ENCODE results near the gene ENTPD6. TPM values are rescaled to one million over a fixed set of nuclear protein-coding genes. Genes with fewer than 3 reads are reported as not detected.
A peak's percentile ranks its signal among the peaks of the same experiment; 100 is the strongest.

The ENTPD6 gene
- total and polyA plus RNA-seq, 4 donors, result 25.5 to 111 (median 69.3) TPM

DNA sequence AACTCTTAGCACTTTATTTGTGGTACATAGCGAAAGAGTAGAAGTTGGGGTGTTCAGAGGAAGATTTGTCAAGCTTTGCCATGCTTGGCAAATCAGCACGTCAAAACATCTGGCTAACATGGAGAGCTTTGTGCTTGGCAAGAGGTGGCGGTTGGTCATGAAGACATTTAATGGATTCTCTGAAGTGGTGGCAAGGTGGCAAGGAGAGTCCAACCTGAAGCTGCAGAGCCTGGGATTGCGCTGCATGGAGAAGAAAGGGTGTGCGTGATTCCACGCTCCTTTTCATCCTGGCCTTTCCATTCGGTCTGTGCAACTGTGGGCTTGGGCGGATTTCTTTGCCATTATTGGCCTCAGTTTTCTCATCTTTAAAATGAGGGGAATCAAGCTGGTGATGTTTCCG, 55.5 kb downstream of the ENTPD6 start:
- H3K27ac ChIP-seq (ENCODE audit: low read depth in 1 of 2, low read length in 2 of 2), result peak overlapping the region in 1 of 2 donors; percentile 14
- no peaks in the 10 kb centered on the region for H3K4me1 ChIP-seq (ENCODE audit: control insufficient read depth in 1 of 2, insufficient read depth in 2 of 2, low read length in 2 of 2)
- DNase-seq, result no peak
- intact Hi-C loops (cut with DNase I), result loop anchor here in 1 of 2 donors (10.0 kb wide), 1 partner anchor 256 kb away; the partner anchor contains the start of gene APMAP
- no peaks in the 10 kb centered on the region for H3K36me3 ChIP-seq (ENCODE audit: control insufficient read depth in 1 of 2, insufficient read depth in 2 of 2, low read length in 1 of 2)
- WGBS, 2 donors, result 84% methylated on average over 9 of the region's 9 CpGs
- no peak overlapping the region for H3K4me3 ChIP-seq (ENCODE audit: low read length in 2 of 2)
- no peak for ATAC-seq (ENCODE audit: low FRiP score)
- no peaks in the 10 kb centered on the region for H3K9me3 ChIP-seq (ENCODE audit: control insufficient read depth, low read length)
- no peaks in the 10 kb centered on the region for H3K27me3 ChIP-seq (ENCODE audit: control insufficient read depth in 1 of 2, insufficient read depth in 2 of 2, low read length in 1 of 2)

DNA sequence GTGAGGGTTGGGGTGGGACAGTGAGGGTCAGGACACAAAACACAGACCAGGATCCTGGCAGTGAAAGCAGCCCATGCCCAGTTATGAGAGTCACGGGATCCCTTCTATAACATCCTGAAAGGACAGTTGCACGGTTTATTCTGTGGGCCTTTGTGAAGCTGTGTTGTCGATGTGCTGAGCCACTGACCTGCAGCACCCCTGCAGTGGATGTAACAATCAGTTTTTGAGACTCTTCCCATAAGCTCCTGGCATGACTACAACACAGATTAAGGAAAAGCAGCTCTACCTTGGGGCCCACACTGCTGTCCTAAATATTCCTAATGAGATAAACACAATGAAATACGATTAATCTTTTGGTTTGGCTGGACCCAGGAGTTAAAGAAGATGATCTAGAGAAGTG, 56.0 kb downstream of the ENTPD6 start:
- no peak overlapping the region for H3K27ac ChIP-seq (ENCODE audit: low read depth in 1 of 2, low read length in 2 of 2)
- WGBS, 2 donors, result 81 to 82% methylated on average over 4 of the region's 4 CpGs
- no peaks in the 10 kb centered on the region for H3K36me3 ChIP-seq (ENCODE audit: control insufficient read depth in 1 of 2, insufficient read depth in 2 of 2, low read length in 1 of 2)
- H3K9me3 ChIP-seq (ENCODE audit: control insufficient read depth, low read length), result no peaks in the 10 kb centered on the region
- ATAC-seq (ENCODE audit: low FRiP score) (no peak), DNase-seq (no peak)
- no peaks in the 10 kb centered on the region for H3K27me3 ChIP-seq (ENCODE audit: control insufficient read depth in 1 of 2, insufficient read depth in 2 of 2, low read length in 1 of 2)
- H3K4me1 ChIP-seq (ENCODE audit: control insufficient read depth in 1 of 2, insufficient read depth in 2 of 2, low read length in 2 of 2), result peaks cover 0 to under 1% of the 10 kb centered on the region in 2 donors
- intact Hi-C loops (cut with DNase I), result loop anchor here in 1 of 2 donors (10.0 kb wide), 1 partner anchor 257 kb away; the partner anchor contains the start of gene APMAP
- H3K4me3 ChIP-seq (ENCODE audit: low read length in 2 of 2), result no peak overlapping the region

DNA sequence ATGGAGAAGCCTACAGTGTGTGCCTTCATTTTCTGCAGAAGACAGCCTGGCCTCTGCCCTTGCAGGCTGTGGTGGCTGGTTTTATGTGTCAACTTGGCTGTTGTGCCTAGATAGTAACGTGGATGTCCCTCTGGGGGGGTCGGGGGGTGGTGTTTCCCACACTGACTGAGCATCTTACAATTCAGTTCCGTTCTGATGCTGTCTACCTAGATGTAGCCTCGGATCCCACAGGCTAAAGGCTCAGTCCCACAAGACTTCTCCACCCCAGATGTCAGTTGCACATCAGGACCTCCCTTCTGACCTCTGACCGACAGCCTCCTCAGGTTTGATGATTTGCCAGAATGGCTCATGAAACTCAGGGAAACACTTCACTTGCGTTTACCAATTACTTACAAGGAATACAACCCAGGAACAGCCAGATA, 56.7 kb downstream of the ENTPD6 start:
- intact Hi-C loops (cut with DNase I), result loop anchor here in 1 of 2 donors (10.0 kb wide), 1 partner anchor 257 kb away; the partner anchor contains the start of gene APMAP
- H3K4me1 ChIP-seq (ENCODE audit: control insufficient read depth in 1 of 2, insufficient read depth in 2 of 2, low read length in 2 of 2), result peaks cover 0 to 2% of the 10 kb centered on the region in 2 donors
- no peak overlapping the region for H3K27ac ChIP-seq (ENCODE audit: low read depth in 1 of 2, low read length in 2 of 2)

DNA sequence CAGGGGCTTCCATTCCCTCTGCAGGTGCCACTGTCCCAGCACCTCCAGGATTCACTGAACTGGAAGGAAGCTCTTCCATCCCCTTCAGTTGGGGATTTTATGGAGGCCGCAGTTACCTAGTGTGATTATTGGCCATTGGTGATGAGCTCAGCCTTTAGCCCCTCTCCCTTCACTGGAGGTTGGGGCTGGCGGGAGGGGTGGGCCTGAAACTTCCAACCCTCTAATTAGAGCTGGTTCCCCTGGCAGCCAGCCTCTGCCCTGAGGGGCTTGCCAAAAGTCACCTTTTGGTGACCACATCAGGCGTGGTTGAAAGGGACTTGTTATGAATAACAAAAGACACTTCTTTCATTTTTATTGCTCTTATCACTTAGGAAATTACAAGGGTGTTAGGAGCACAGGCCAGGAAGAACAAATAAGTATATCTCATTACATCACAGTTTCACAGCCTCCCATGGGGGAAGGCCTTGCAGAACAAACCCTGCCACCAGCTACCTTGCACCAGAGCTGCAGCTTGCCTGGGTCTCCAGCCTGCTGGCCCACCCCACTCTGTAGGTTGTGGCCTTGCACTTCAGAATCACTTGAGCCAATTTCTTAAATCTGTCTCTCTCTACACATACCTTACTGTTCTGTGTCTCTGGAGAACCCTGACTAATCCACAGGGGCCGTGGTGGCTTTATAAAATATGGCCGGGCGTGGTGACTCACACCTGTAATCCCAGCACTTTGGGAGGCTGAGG, 57.3 kb downstream of the ENTPD6 start:
- H3K27me3 ChIP-seq (ENCODE audit: control insufficient read depth in 1 of 2, insufficient read depth in 2 of 2, low read length in 1 of 2), result no peaks in the 10 kb centered on the region
- intact Hi-C loops (cut with DNase I), result loop anchor here in 1 of 2 donors (10.0 kb wide), 1 partner anchor 258 kb away; the partner anchor contains the start of gene APMAP
- no peaks in the 10 kb centered on the region for H3K36me3 ChIP-seq (ENCODE audit: control insufficient read depth in 1 of 2, insufficient read depth in 2 of 2, low read length in 1 of 2)
- 82 to 84% methylated on average over 6 of the region's 6 CpGs for WGBS, 2 donors
- no peak overlapping the region for H3K4me3 ChIP-seq (ENCODE audit: low read length in 2 of 2)
- H3K9me3 ChIP-seq (ENCODE audit: control insufficient read depth, low read length), result no peaks in the 10 kb centered on the region
- DNase-seq, result no peak
- peaks cover 0 to 2% of the 10 kb centered on the region in 2 donors for H3K4me1 ChIP-seq (ENCODE audit: control insufficient read depth in 1 of 2, insufficient read depth in 2 of 2, low read length in 2 of 2)
- H3K27ac ChIP-seq (ENCODE audit: low read depth in 1 of 2, low read length in 2 of 2), result no peak overlapping the region
- no peak for ATAC-seq (ENCODE audit: low FRiP score)

More for the DNA sequence above, 56.7 kb downstream of the ENTPD6 start:
- Histone ChIP-seq H3K9me3 (ENCODE audit: control insufficient read depth, low read length) (no peaks in the 10 kb centered on the region), H3K27me3 (ENCODE audit: control insufficient read depth in 1 of 2, insufficient read depth in 2 of 2, low read length in 1 of 2) (no peaks in the 10 kb centered on the region), H3K36me3 (ENCODE audit: control insufficient read depth in 1 of 2, insufficient read depth in 2 of 2, low read length in 1 of 2) (no peaks in the 10 kb centered on the region), H3K4me3 (ENCODE audit: low read length in 2 of 2) (no peak overlapping the region)
- DNase-seq (no peak), ATAC-seq (ENCODE audit: low FRiP score) (no peak)
- 71 to 73% methylated on average over 6 of the region's 6 CpGs for WGBS, 2 donors

DNA sequence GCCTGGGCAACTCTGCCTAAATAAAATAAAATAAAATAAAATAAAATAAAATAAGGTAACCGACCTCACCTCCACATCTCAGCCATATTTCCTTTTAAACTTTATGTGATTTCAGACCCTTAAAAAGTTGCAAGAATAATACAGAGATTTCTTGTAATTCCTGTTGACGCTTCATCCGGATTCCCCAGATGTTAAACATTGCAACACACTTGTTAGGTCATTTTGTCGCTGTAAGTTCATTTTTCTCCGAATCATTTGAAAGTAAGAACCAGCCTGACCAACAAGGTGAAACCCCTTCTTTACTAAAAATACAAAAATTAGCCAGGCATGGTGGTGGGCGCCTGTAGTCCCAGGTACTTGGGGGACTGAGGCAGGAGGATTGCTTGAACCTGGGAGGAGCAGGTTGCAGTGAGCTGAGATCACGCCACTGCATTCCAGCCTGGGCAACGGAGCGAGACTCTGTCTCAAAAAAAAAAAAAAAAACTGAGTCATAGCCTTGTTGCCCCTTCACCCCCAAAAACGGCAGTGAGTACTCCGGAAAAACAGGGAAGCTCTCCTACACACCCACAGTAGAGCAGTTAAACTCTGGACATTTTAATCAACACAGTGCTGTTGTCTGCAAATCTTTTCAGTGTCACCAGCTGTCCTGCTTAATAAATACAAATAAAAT, 58.2 kb downstream of the ENTPD6 start:
- Histone ChIP-seq H3K27me3 (ENCODE audit: control insufficient read depth in 1 of 2, insufficient read depth in 2 of 2, low read length in 1 of 2) (no peaks in the 10 kb centered on the region), H3K4me3 (ENCODE audit: low read length in 2 of 2) (no peak overlapping the region), H3K27ac (ENCODE audit: low read depth in 1 of 2, low read length in 2 of 2) (no peak overlapping the region), H3K9me3 (ENCODE audit: control insufficient read depth, low read length) (no peaks in the 10 kb centered on the region), H3K4me1 (ENCODE audit: control insufficient read depth in 1 of 2, insufficient read depth in 2 of 2, low read length in 2 of 2) (peaks cover 0 to 2% of the 10 kb centered on the region in 2 donors), H3K36me3 (ENCODE audit: control insufficient read depth in 1 of 2, insufficient read depth in 2 of 2, low read length in 1 of 2) (no peaks in the 10 kb centered on the region)
- intact Hi-C loops (cut with DNase I), result loop anchor here in 1 of 2 donors (10.0 kb wide), 1 partner anchor 259 kb away; the partner anchor contains the start of gene APMAP
- 80 to 83% methylated on average over 11 of the region's 11 CpGs for WGBS, 2 donors
- no peak for DNase-seq
- ATAC-seq (ENCODE audit: low FRiP score), result no peak

DNA sequence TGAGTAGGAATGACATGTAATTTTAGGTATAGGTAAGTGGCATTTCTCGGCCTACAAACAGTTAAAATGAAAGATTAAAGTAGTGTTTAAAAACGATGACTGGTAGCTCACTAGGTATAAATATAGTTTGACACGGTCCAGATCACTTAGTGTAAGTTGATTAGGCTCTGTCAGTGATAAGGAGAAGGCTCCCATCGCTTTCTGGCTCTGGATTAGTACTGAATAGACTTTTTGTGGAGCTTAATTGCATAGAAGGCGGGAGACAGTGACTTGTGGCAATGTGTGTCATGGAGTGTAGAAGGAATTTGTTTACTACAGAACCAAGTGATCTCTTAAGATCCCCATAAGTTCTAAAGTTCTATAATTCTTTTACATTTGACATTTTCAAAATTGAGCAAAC, 59.1 kb downstream of the ENTPD6 start:
- intact Hi-C loops (cut with DNase I), result loop anchor here in 1 of 2 donors (10.0 kb wide), 1 partner anchor 260 kb away; the partner anchor contains the start of gene APMAP
- ATAC-seq (ENCODE audit: low FRiP score) (no peak), DNase-seq (no peak)
- 62 to 63% methylated on average over 5 of the region's 5 CpGs for WGBS, 2 donors
- Histone ChIP-seq H3K4me3 (ENCODE audit: low read length in 2 of 2) (no peak overlapping the region), H3K4me1 (ENCODE audit: control insufficient read depth in 1 of 2, insufficient read depth in 2 of 2, low read length in 2 of 2) (peaks cover 0 to 2% of the 10 kb centered on the region in 2 donors), H3K9me3 (ENCODE audit: control insufficient read depth, low read length) (no peaks in the 10 kb centered on the region), H3K27ac (ENCODE audit: low read depth in 1 of 2, low read length in 2 of 2) (peak overlapping the region in 1 of 2 donors; percentile 2), H3K27me3 (ENCODE audit: control insufficient read depth in 1 of 2, insufficient read depth in 2 of 2, low read length in 1 of 2) (no peaks in the 10 kb centered on the region), H3K36me3 (ENCODE audit: control insufficient read depth in 1 of 2, insufficient read depth in 2 of 2, low read length in 1 of 2) (no peaks in the 10 kb centered on the region)

DNA sequence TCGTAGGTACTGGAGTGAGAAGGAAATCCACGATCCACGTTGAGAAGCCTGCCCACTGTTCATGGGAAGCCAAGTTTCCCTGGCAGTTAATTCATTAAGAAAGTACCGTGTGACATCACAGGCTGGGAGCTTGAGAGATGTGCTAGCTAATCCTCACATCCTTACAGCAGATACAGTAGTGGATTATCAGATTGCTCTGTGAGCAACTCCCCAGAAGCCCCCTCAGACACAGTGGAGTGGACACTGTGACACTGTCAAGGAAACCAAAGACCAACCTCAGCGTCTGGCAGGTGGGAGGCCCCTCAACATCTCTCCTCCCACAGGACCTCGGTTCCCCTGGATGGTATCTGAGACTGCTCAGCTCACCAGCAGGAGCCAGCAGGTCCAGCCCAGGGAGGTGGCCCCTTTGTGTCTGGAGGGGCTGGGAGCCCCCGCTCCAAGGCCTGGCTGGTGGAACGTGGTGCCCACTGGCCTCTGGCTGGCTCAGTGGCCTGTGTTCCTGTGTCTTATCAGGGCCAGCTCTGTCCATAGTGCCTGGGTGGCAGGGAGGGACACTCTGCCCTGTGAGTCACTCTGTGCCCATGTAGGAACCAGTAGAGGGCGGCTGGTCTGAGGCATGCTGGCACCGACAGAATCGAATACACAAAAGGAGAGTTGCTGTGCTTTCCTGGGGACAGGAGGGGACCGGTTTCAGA, 59.6 kb downstream of the ENTPD6 start:
- no peaks in the 10 kb centered on the region for H3K9me3 ChIP-seq (ENCODE audit: control insufficient read depth, low read length)
- H3K27me3 ChIP-seq (ENCODE audit: control insufficient read depth in 1 of 2, insufficient read depth in 2 of 2, low read length in 1 of 2), result no peaks in the 10 kb centered on the region
- no peak overlapping the region for H3K4me3 ChIP-seq (ENCODE audit: low read length in 2 of 2)
- intact Hi-C loops (cut with DNase I), result loop anchor here (5.0 to 10.0 kb wide), 2 partner anchors 42 to 260 kb away; partner anchors contain the start of gene APMAP (in 1 of the 2)
- H3K27ac ChIP-seq (ENCODE audit: low read depth in 1 of 2, low read length in 2 of 2), result peak overlapping the region in 1 of 2 donors; percentile 2
- ATAC-seq (ENCODE audit: low FRiP score) (peak; percentile 76), DNase-seq (peak; percentile 76 to 77)
- peaks cover 0 to 2% of the 10 kb centered on the region in 2 donors for H3K36me3 ChIP-seq (ENCODE audit: control insufficient read depth in 1 of 2, insufficient read depth in 2 of 2, low read length in 1 of 2)
- 27 to 28% methylated on average over 12 of the region's 12 CpGs for WGBS, 2 donors
- peaks cover 0 to 2% of the 10 kb centered on the region in 2 donors for H3K4me1 ChIP-seq (ENCODE audit: control insufficient read depth in 1 of 2, insufficient read depth in 2 of 2, low read length in 2 of 2)

DNA sequence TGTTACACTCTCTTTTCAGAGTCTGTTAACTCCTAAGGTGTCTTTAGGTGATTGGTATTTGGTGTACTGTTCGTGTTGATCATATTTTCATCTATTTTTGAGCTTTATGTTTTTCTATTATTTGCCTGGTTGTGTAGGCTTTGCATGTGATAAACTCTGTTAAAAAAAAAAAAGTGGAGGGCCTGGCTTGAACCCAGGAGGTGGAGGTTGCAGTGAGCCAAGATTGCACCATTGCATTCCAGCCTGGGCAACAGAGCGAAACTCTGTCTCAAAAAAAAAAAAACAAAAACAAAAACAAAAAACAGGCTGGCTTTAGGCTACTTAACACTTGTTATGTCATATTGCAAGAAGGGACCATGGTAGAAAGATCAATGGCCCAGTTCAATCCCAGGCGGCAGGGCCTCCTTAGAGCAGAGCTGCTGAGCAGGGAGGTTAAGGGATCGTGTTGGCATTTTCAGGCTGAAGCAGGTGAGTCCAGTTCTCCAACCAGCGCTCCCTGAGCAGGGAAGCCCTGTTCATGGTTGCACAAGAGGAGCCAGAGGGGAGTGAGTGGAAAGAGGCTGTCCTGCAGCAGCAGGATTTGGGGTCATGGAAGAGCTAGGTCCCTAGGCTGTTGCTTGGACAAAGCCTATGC, 60.8 kb downstream of the ENTPD6 start:
- Histone ChIP-seq H3K27ac (ENCODE audit: low read depth in 1 of 2, low read length in 2 of 2) (peak overlapping the region in 1 of 2 donors; percentile 37), H3K4me3 (ENCODE audit: low read length in 2 of 2) (no peak overlapping the region), H3K9me3 (ENCODE audit: control insufficient read depth, low read length) (no peaks in the 10 kb centered on the region), H3K27me3 (ENCODE audit: control insufficient read depth in 1 of 2, insufficient read depth in 2 of 2, low read length in 1 of 2) (no peaks in the 10 kb centered on the region), H3K36me3 (ENCODE audit: control insufficient read depth in 1 of 2, insufficient read depth in 2 of 2, low read length in 1 of 2) (peaks cover 0 to 2% of the 10 kb centered on the region in 2 donors), H3K4me1 (ENCODE audit: control insufficient read depth in 1 of 2, insufficient read depth in 2 of 2, low read length in 2 of 2) (peaks cover 0 to 2% of the 10 kb centered on the region in 2 donors)
- 58 to 59% methylated on average over 5 of the region's 5 CpGs for WGBS, 2 donors
- ATAC-seq (ENCODE audit: low FRiP score), result no peak
- intact Hi-C loops (cut with DNase I), result loop anchor here (5.0 to 10.0 kb wide), 2 partner anchors 41 to 262 kb away; partner anchors contain the start of gene APMAP (in 1 of the 2)
- DNase-seq, result no peak

Measured in aorta (tissue), 5 donors.